Head of caudate nucleus (tissue), 42 donors: ENCODE results near the gene QSOX1.
"Not testable (repeated sequence)": the region's sequence is repeated elsewhere in the genome, so short reads cannot be mapped to it uniquely, and the experiment has no call there.

Experiments used
- DNase-seq, 42 donors: peaks; one replicate each; pipeline versions ENCODE4 v3.0.0 to v3.0.0-alpha.2; 2020 to 2021; ENCODE audit warnings: mixed read lengths in 7 of 42
- intact Hi-C: fragments of 100-400 bp; cut with DNase I; formaldehyde crosslinking; loops from one replicate; pipeline ENCODE4 v1.15.0; 2022

Gene QSOX1

GRCh38 chr1:180195401-180195800 lies 40.7 kb downstream of the QSOX1 start:
- no peak for DNase-seq
- intact Hi-C loops = no loop called here

- intact Hi-C loops = no loop called here
- DNase-seq = no peak
These were observed 41.2 kb downstream of the QSOX1 start for GRCh38 chr1:180195916-180196315.

GRCh38 chr1:180196436-180197003 lies 41.9 kb downstream of the QSOX1 start:
- intact Hi-C loops = no loop called here
- no peak for DNase-seq

GRCh38 chr1:180197231-180197630 lies 42.6 kb downstream of the QSOX1 start:
- intact Hi-C loops = no loop called here
- DNase-seq = no peak

GRCh38 chr1:180198196-180198595 lies 43.5 kb downstream of the QSOX1 start:
- no peak for DNase-seq
- intact Hi-C loops = no loop called here

- intact Hi-C loops = no loop called here
- DNase-seq = no peak
These were observed 43.9 kb downstream of the QSOX1 start for GRCh38 chr1:180198611-180199010.

- intact Hi-C loops = no loop called here
- DNase-seq = no peak
These were observed 44.3 kb downstream of the QSOX1 start for GRCh38 chr1:180199018-180199417.

GRCh38 chr1:180201451-180202200 lies 47.0 kb downstream of the QSOX1 start:
- no peak for DNase-seq
- intact Hi-C loops = no loop called here

- DNase-seq, intact Hi-C loops: not testable (repeated sequence)
These were observed 47.9 kb downstream of the QSOX1 start for GRCh38 chr1:180202588-180202987.

- intact Hi-C loops = no loop called here
- no peak for DNase-seq
These were observed 49.6 kb downstream of the QSOX1 start for GRCh38 chr1:180204231-180204630.

GRCh38 chr1:180206581-180206980 lies 51.9 kb downstream of the QSOX1 start:
- intact Hi-C loops = no loop called here
- DNase-seq = no peak

- intact Hi-C loops = no loop called here
- DNase-seq = no peak
These were observed 53.6 kb downstream of the QSOX1 start for GRCh38 chr1:180208264-180208663.

GRCh38 chr1:180210008-180210620 lies 55.4 kb downstream of the QSOX1 start:
- intact Hi-C loops = no loop called here
- no peak for DNase-seq

- intact Hi-C loops = no loop called here
- no peak for DNase-seq
These were observed 56.6 kb downstream of the QSOX1 start for GRCh38 chr1:180211156-180211859.

- intact Hi-C loops = no loop called here
- DNase-seq = no peak
These were observed 57.2 kb downstream of the QSOX1 start for GRCh38 chr1:180211860-180212229.

- peak in 35 of 42 donors; percentile 23 to 76 (median 51) for DNase-seq
- intact Hi-C loops = no loop called here
These were observed 58.9 kb downstream of the QSOX1 start for GRCh38 chr1:180213401-180214170.

- intact Hi-C loops = no loop called here
- DNase-seq = peak in 1 of 42 donors; percentile 9
These were observed 61.4 kb downstream of the QSOX1 start for GRCh38 chr1:180215856-180216625.

GRCh38 chr1:180217006-180217405 lies 62.3 kb downstream of the QSOX1 start:
- intact Hi-C loops = no loop called here
- peak in 1 of 42 donors; percentile 21 for DNase-seq
